ENCODE results near the gene RAD21L1. TPM values are rescaled to one million over a fixed set of nuclear protein-coding genes. Genes with fewer than 3 reads are reported as not detected.

Gene RAD21L1
- total RNA-seq, 1 donor from 2014 or later = not detected

- Mint-ChIP-seq H3K27ac (no peak overlapping the region), H3K36me3 (no peaks in the 10 kb centered on the region), H3K4me3 (no peak overlapping the region), H3K9me3 (no peaks in the 10 kb centered on the region), H3K27me3 (ENCODE audit: insufficient read depth, low read depth) (peaks cover 15% of the 10 kb centered on the region), H3K4me1 (peaks cover 11% of the 10 kb centered on the region)
- H3K4me3 ChIP-seq = no peak overlapping the region
- DNase-seq (ENCODE audit: low spot score) = no peak
- H3F3A ChIP-seq (ENCODE audit: low read depth) = peaks cover 19% of the 10 kb centered on the region
- H3K4me1 ChIP-seq = peaks cover 8% of the 10 kb centered on the region
- H2AFZ ChIP-seq (replicated peaks) = no peak overlapping the region
- no peak overlapping the region for H3K27ac ChIP-seq
- TF ChIP-seq, protein P1, sequence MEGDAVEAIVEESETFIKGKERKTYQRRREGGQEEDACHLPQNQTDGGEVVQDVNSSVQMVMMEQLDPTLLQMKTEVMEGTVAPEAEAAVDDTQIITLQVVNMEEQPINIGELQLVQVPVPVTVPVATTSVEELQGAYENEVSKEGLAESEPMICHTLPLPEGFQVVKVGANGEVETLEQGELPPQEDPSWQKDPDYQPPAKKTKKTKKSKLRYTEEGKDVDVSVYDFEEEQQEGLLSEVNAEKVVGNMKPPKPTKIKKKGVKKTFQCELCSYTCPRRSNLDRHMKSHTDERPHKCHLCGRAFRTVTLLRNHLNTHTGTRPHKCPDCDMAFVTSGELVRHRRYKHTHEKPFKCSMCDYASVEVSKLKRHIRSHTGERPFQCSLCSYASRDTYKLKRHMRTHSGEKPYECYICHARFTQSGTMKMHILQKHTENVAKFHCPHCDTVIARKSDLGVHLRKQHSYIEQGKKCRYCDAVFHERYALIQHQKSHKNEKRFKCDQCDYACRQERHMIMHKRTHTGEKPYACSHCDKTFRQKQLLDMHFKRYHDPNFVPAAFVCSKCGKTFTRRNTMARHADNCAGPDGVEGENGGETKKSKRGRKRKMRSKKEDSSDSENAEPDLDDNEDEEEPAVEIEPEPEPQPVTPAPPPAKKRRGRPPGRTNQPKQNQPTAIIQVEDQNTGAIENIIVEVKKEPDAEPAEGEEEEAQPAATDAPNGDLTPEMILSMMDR (IDR thresholded peaks at IDR 0.05) = no peak
- TF ChIP-seq EZH2 (IDR thresholded peaks at IDR 0.05) (no peak), EZH2phosphoT487 (IDR thresholded peaks at IDR 0.05) (no peak)
- peaks cover 28% of the 10 kb centered on the region for H3K27me3 ChIP-seq
- H3K9me3 ChIP-seq (ENCODE audit: low read depth) = no peaks in the 10 kb centered on the region
- H4K20me1 ChIP-seq (ENCODE audit: low read depth) = peaks cover 6% of the 10 kb centered on the region
- no peaks in the 10 kb centered on the region for H3K79me2 ChIP-seq (ENCODE audit: low read depth)
- no peak overlapping the region for H3K9ac ChIP-seq
- H3K36me3 ChIP-seq = no peaks in the 10 kb centered on the region
- no peak overlapping the region for H3K4me2 ChIP-seq
Observed at GRCh38 chr20:1269850-1270249, 44.0 kb downstream of the RAD21L1 start.

DNA sequence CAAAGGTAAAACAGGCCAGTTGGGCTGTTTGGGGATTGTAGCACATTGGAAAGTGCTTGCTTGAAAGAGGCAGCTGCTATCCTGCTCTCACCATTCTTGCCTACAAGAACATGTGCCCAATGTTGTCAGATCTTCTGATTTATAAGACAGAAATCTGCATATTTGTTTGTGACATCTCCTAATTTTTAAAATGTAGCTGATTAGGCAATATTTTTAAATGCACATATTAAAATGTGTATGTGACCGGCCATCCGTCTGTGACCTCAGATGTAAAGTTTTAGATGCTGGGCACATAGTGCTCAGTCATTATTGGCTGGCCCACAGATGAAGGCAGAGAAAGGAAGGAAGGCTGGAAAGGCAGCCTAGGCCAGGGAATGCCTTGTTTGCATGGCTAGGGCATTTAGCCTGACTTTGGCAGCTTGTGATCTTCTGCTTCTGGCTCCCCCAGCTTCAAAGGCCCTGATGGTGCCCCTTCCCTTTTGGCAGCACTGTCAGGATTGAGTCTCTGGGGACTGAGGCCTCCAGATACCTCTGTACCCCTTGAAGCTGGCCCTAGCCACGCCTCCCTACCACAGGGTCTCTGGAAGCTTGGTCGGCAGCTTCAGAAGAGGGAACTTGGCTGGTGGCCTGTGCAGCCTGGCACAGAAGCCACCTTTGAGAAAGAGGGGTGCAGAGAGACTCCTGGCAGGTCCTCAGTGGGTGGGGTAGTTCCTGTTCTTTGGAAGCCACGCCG is 46.7 kb downstream of the RAD21L1 start:
- H3K4me3 ChIP-seq = no peak overlapping the region
- no peaks in the 10 kb centered on the region for H4K20me1 ChIP-seq (ENCODE audit: low read depth)
- H3K9me3 Mint-ChIP-seq = no peaks in the 10 kb centered on the region
- H2AFZ ChIP-seq (replicated peaks) = no peak overlapping the region
- no peak overlapping the region for H3K9ac ChIP-seq
- H3K27ac ChIP-seq = no peak overlapping the region
- no peak overlapping the region for H3K27ac Mint-ChIP-seq
- peaks cover 2% of the 10 kb centered on the region for H3F3A ChIP-seq (ENCODE audit: low read depth)
- DNase-seq (ENCODE audit: low spot score) = no peak
- peaks cover 2% of the 10 kb centered on the region for H3K27me3 Mint-ChIP-seq (ENCODE audit: insufficient read depth, low read depth)
- H3K27me3 ChIP-seq = peaks cover 6% of the 10 kb centered on the region
- H3K79me2 ChIP-seq (ENCODE audit: low read depth) = no peaks in the 10 kb centered on the region
- H3K36me3 ChIP-seq = no peaks in the 10 kb centered on the region
- H3K4me2 ChIP-seq = no peak overlapping the region
- H3K9me3 ChIP-seq (ENCODE audit: low read depth) = no peaks in the 10 kb centered on the region
- TF ChIP-seq EZH2phosphoT487 (IDR thresholded peaks at IDR 0.05) (no peak), EZH2 (IDR thresholded peaks at IDR 0.05) (no peak)
- TF ChIP-seq, protein P1 (IDR thresholded peaks at IDR 0.05) = no peak
- no peaks in the 10 kb centered on the region for H3K36me3 Mint-ChIP-seq
- no peaks in the 10 kb centered on the region for H3K4me1 ChIP-seq
- no peak overlapping the region for H3K4me3 Mint-ChIP-seq
- peaks cover 2% of the 10 kb centered on the region for H3K4me1 Mint-ChIP-seq

GRCh38 chr20:1273366-1273765 is 47.5 kb downstream of the RAD21L1 start:
- Histone ChIP-seq H3K79me2 (ENCODE audit: low read depth) (no peaks in the 10 kb centered on the region), H3K27me3 (no peaks in the 10 kb centered on the region), H3K4me2 (no peak overlapping the region), H3F3A (ENCODE audit: low read depth) (no peaks in the 10 kb centered on the region), H3K27ac (no peak overlapping the region), H3K36me3 (no peaks in the 10 kb centered on the region), H2AFZ (replicated peaks) (no peak overlapping the region), H3K9me3 (ENCODE audit: low read depth) (no peaks in the 10 kb centered on the region), H3K4me1 (no peaks in the 10 kb centered on the region), H4K20me1 (ENCODE audit: low read depth) (no peaks in the 10 kb centered on the region), H3K4me3 (no peak overlapping the region), H3K9ac (no peak overlapping the region)
- no peaks in the 10 kb centered on the region for H3K36me3 Mint-ChIP-seq
- H3K9me3 Mint-ChIP-seq = no peaks in the 10 kb centered on the region
- TF ChIP-seq EZH2 (IDR thresholded peaks at IDR 0.05) (no peak), EZH2phosphoT487 (IDR thresholded peaks at IDR 0.05) (no peak)
- TF ChIP-seq, protein P1 (IDR thresholded peaks at IDR 0.05) = no peak
- H3K27ac Mint-ChIP-seq = no peak overlapping the region
- no peaks in the 10 kb centered on the region for H3K4me1 Mint-ChIP-seq
- no peak overlapping the region for H3K4me3 Mint-ChIP-seq
- DNase-seq (ENCODE audit: low spot score) = no peak
- H3K27me3 Mint-ChIP-seq (ENCODE audit: insufficient read depth, low read depth) = no peaks in the 10 kb centered on the region
